Progenitor cell of endocrine pancreas (in vitro differentiated cells): ENCODE measurements around the gene PARL. TPM values are rescaled to one million over a fixed set of nuclear protein-coding genes. Genes with fewer than 3 reads are reported as not detected.

Experiments used
- DNase-seq: peaks from one replicate; pipeline ENCODE4 v3.0.0; 2021; ENCODE audit warnings: low spot score; ENCODE audit not compliant: unreplicated experiment
- H3K27ac Mint-ChIP-seq: 2 replicates; pipeline ENCODE4 v1.8.0; 2021; ENCODE audit warnings: mild to moderate bottlenecking, moderate library complexity, mixed read lengths
- H3K27me3 Mint-ChIP-seq: 2 replicates; pipeline ENCODE4 v1.8.0; 2021; ENCODE audit warnings: mixed read lengths
- H3K36me3 Mint-ChIP-seq: 2 replicates; pipeline ENCODE4 v1.8.0; 2022; ENCODE audit warnings: mixed read lengths; ENCODE audit not compliant: insufficient read depth
- H3K4me1 Mint-ChIP-seq: 2 replicates; pipeline ENCODE4 v1.8.0; 2021; ENCODE audit warnings: low read depth, mixed read lengths
- H3K4me3 Mint-ChIP-seq: 2 replicates; pipeline ENCODE4 v1.8.0; 2021; ENCODE audit warnings: low read depth, mild to moderate bottlenecking, moderate library complexity, mixed read lengths
- H3K9me3 Mint-ChIP-seq: 2 replicates; pipeline ENCODE4 v1.8.0; 2021; ENCODE audit warnings: low read depth, mixed read lengths
- CTCF ChIP-seq: fragments of 200-600 bp; sonication (generic); IDR thresholded peaks from one replicate; pipeline ENCODE4 v1.5.0; 2021; ENCODE audit warnings: antibody characterized with exemption, mild to moderate bottlenecking; ENCODE audit not compliant: unreplicated experiment
- total RNA-seq: library from RNA; stranded (reverse); gene quantifications from 2 replicates; pipeline ENCODE4 v1.2.1, GENCODE V29; 2021

Gene PARL
- total RNA-seq, 1 donor from 2014 or later, result 54.8 TPM

DNA sequence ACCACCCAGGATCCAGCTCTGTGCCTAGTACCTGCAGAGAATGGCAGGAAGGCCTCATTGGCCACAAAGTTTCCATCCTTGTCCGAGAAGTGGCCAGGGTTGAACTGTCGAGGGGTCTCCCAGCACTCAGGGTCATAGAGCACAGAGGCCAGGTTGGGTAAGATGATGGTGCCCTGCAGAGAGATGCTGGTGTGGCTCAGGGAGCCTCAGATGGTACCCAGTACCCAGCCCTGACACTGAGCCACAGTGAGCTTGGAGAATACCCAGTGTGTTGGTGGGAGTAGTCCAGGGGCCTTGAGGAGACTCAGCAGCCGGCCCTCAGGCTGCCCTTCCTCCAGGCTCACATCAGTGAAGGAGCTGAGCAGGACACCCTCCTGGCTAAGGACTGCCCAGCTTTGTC lies 11.5 kb upstream of the PARL start:
- no peaks in the 10 kb centered on the region for H3K4me1 Mint-ChIP-seq
- H3K27me3 Mint-ChIP-seq, result peaks cover 14% of the 10 kb centered on the region
- H3K27ac Mint-ChIP-seq, result no peak overlapping the region
- no peak for TF ChIP-seq CTCF
- no peaks in the 10 kb centered on the region for H3K36me3 Mint-ChIP-seq
- peaks cover 6% of the 10 kb centered on the region for H3K9me3 Mint-ChIP-seq
- no peak for DNase-seq
- H3K4me3 Mint-ChIP-seq, result no peak overlapping the region

GRCh38 chr3:183895774-183896173 lies 11.1 kb upstream of the PARL start:
- TF ChIP-seq CTCF, result no peak
- H3K27me3 Mint-ChIP-seq, result peaks cover 14% of the 10 kb centered on the region
- H3K4me1 Mint-ChIP-seq, result no peaks in the 10 kb centered on the region
- no peak overlapping the region for H3K27ac Mint-ChIP-seq
- H3K36me3 Mint-ChIP-seq, result no peaks in the 10 kb centered on the region
- peaks cover 6% of the 10 kb centered on the region for H3K9me3 Mint-ChIP-seq
- H3K4me3 Mint-ChIP-seq, result no peak overlapping the region
- no peak for DNase-seq

DNA sequence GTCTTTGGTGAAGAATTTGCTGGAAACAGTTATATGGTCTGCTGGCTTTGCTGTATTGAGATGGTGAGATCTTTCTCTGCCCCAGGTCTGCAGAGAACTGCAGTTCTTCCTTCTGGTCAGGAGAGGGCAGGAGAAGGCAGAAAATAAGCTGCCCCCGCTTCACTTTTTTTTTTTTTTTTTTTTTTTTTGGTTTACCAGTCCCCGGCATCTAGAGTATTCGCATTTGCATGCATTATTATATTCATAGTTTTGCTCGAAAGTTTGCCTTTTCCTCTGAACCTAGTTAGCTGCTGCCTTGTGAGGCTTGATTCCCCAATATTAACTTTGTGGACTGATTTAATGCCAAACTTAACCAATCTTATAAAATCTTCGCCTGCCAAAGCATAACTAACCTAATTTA lies 10.6 kb upstream of the PARL start:
- DNase-seq, result no peak
- TF ChIP-seq CTCF, result peak; percentile 79
- Mint-ChIP-seq H3K27ac (no peak overlapping the region), H3K36me3 (no peaks in the 10 kb centered on the region), H3K4me3 (no peak overlapping the region), H3K27me3 (peaks cover 14% of the 10 kb centered on the region), H3K9me3 (peaks cover 4% of the 10 kb centered on the region), H3K4me1 (no peaks in the 10 kb centered on the region)

GRCh38 chr3:183892610-183893214 lies 8.0 kb upstream of the PARL start:
- no peaks in the 10 kb centered on the region for H3K4me1 Mint-ChIP-seq
- peaks cover 22% of the 10 kb centered on the region for H3K27me3 Mint-ChIP-seq
- H3K9me3 Mint-ChIP-seq, result no peaks in the 10 kb centered on the region
- DNase-seq, result no peak
- H3K4me3 Mint-ChIP-seq, result no peak overlapping the region
- H3K27ac Mint-ChIP-seq, result no peak overlapping the region
- H3K36me3 Mint-ChIP-seq, result no peaks in the 10 kb centered on the region
- no peak for TF ChIP-seq CTCF

- no peak overlapping the region for H3K27ac Mint-ChIP-seq
- H3K27me3 Mint-ChIP-seq, result peaks cover 17% of the 10 kb centered on the region
- peaks cover 18% of the 10 kb centered on the region for H3K4me1 Mint-ChIP-seq
- H3K4me3 Mint-ChIP-seq, result peak overlapping the region; percentile 0
- no peak for TF ChIP-seq CTCF
- DNase-seq, result no peak
- H3K36me3 Mint-ChIP-seq, result no peaks in the 10 kb centered on the region
- no peaks in the 10 kb centered on the region for H3K9me3 Mint-ChIP-seq
Observed at GRCh38 chr3:183885766-183886165, 1.1 kb upstream of the PARL start.
